Measurements from ENCODE around the gene SCGB1D2.

DNA sequence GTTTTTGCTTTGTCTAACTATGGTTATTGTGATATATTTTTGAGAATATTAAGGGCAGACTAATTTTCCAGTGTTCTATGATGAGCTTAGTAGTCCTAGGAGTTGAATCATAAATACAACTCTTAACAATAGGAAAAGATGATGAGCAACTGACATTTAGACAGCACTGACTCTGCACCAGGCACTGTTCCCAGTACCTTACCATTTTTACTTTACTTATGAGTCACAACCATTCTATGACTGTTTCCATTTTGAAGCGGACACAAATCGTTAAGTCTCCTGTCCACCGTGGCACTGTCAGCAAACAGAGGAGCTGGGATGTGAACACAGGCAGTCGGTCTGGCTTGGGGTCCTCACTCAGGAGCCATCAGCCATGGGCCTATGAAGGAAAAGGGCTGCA lies 24.5 kb downstream of the SCGB1D2 start:
- TF ChIP-seq EZH2 (IDR thresholded peaks at IDR 0.05; ENCODE audit: low read length), result no peak
- TF ChIP-seq, protein P1, sequence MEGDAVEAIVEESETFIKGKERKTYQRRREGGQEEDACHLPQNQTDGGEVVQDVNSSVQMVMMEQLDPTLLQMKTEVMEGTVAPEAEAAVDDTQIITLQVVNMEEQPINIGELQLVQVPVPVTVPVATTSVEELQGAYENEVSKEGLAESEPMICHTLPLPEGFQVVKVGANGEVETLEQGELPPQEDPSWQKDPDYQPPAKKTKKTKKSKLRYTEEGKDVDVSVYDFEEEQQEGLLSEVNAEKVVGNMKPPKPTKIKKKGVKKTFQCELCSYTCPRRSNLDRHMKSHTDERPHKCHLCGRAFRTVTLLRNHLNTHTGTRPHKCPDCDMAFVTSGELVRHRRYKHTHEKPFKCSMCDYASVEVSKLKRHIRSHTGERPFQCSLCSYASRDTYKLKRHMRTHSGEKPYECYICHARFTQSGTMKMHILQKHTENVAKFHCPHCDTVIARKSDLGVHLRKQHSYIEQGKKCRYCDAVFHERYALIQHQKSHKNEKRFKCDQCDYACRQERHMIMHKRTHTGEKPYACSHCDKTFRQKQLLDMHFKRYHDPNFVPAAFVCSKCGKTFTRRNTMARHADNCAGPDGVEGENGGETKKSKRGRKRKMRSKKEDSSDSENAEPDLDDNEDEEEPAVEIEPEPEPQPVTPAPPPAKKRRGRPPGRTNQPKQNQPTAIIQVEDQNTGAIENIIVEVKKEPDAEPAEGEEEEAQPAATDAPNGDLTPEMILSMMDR (optimal IDR thresholded peaks at IDR 0.05 in 1 of 3, IDR thresholded peaks at IDR 0.05 in 1 of 3, conservative IDR thresholded peaks at IDR 0.05 in 1 of 3; ENCODE audit: extremely low read depth in 1 of 3, insufficient read depth in 2 of 3, low read length in 3 of 3), result no peak

All from keratinocyte (primary cell).